NOMO-1 (cell line): ENCODE results near the gene MACIR.

Experiments used
- DNase-seq, 2 experiments: peaks; one replicate each; lab custom pipeline; 2025; ENCODE audit not compliant: unreplicated experiment in 2 of 2; lab: John Stamatoyannopoulos, UW

The MACIR gene

GRCh38 chr5:103244398-103244797 lies 14.2 kb upstream of the MACIR start:
- no peak for DNase-seq

- no peak for DNase-seq
Measured at GRCh38 chr5:103245761-103246160, 12.8 kb upstream of the MACIR start.

- DNase-seq = no peak
Measured at GRCh38 chr5:103247118-103247517, 11.4 kb upstream of the MACIR start.

- no peak for DNase-seq
Measured at GRCh38 chr5:103249068-103249467, 9.5 kb upstream of the MACIR start.

- DNase-seq = no peak
Measured at GRCh38 chr5:103254921-103255320, 3.6 kb upstream of the MACIR start.

- no peak for DNase-seq
Measured at GRCh38 chr5:103255691-103256090, 2.9 kb upstream of the MACIR start.

GRCh38 chr5:103256178-103256577 lies 2.4 kb upstream of the MACIR start:
- no peak for DNase-seq

GRCh38 chr5:103258957-103259704 lies 568 bp downstream of the MACIR start:
- peak; percentile 46 to 51 for DNase-seq

- DNase-seq = peak in 1 of 2 experiments; percentile 46
Measured at GRCh38 chr5:103259705-103260355, 1.3 kb downstream of the MACIR start.

GRCh38 chr5:103260951-103261350 lies 2.4 kb downstream of the MACIR start:
- DNase-seq = no peak

- DNase-seq = no peak
Measured at GRCh38 chr5:103262422-103262871, 3.9 kb downstream of the MACIR start.

- DNase-seq = no peak
Measured at GRCh38 chr5:103263054-103263453, 4.5 kb downstream of the MACIR start.

GRCh38 chr5:103264508-103264907 lies 5.9 kb downstream of the MACIR start:
- no peak for DNase-seq

GRCh38 chr5:103270581-103270980 lies 12.0 kb downstream of the MACIR start:
- no peak for DNase-seq

- no peak for DNase-seq
Measured at GRCh38 chr5:103271570-103272289, 13.2 kb downstream of the MACIR start.

- DNase-seq = no peak
Measured at GRCh38 chr5:103272377-103272776, 13.8 kb downstream of the MACIR start.

- no peak for DNase-seq
Measured at GRCh38 chr5:103273952-103274351, 15.4 kb downstream of the MACIR start.

GRCh38 chr5:103275851-103276250 lies 17.3 kb downstream of the MACIR start:
- no peak for DNase-seq

GRCh38 chr5:103280967-103281366 lies 22.4 kb downstream of the MACIR start:
- DNase-seq = no peak

- DNase-seq = no peak
Measured at GRCh38 chr5:103283120-103283519, 24.6 kb downstream of the MACIR start.

- DNase-seq = no peak
Measured at GRCh38 chr5:103283869-103284268, 25.3 kb downstream of the MACIR start.

- DNase-seq = no peak
Measured at GRCh38 chr5:103286622-103287021, 28.1 kb downstream of the MACIR start.
